Small intestine (tissue), 7 donors: ENCODE data around the gene SERP2. TPM values are rescaled to one million over a fixed set of nuclear protein-coding genes. Genes with fewer than 3 reads are reported as not detected.

Source experiments
- DNase-seq, 2 donors: peaks; one replicate each; pipeline versions ENCODE4 v3.0.0 to v3.0.0-alpha.2; 2013
- FAIRE-seq: peaks from 2 replicates; lab custom pipeline; 2012; peaks lifted over from hg19 to GRCh38; lab: Jason Lieb, UNC
- H3K27ac ChIP-seq, 3 donors: one replicate each; pipeline ENCODE4 v1.5.1; 2013; ENCODE audit warnings: low read length in 2 of 3, mild to moderate bottlenecking in 2 of 3, control low read depth in 1 of 3, inconsistent platforms in 1 of 3, low read depth in 1 of 3, moderate library complexity in 1 of 3
- H3K27me3 ChIP-seq, 3 donors: one replicate each; pipeline ENCODE4 v1.6.1; 2013; ENCODE audit warnings: low read length in 3 of 3, inconsistent platforms in 1 of 3; ENCODE audit not compliant: control insufficient read depth in 3 of 3, insufficient read depth in 3 of 3
- H3K36me3 ChIP-seq, 3 donors: one replicate each; pipeline ENCODE4 v1.6.1; 2013; ENCODE audit warnings: low read length in 3 of 3, inconsistent platforms in 1 of 3, low read depth in 1 of 3, mild to moderate bottlenecking in 1 of 3, moderate library complexity in 1 of 3; ENCODE audit not compliant: control insufficient read depth in 3 of 3, insufficient read depth in 2 of 3
- H3K4me1 ChIP-seq, 3 donors: one replicate each; pipeline ENCODE4 v1.6.1; 2013; ENCODE audit warnings: low read length in 2 of 3, inconsistent platforms in 1 of 3, low read depth in 1 of 3, mild to moderate bottlenecking in 1 of 3, moderate library complexity in 1 of 3; ENCODE audit not compliant: control insufficient read depth in 3 of 3, insufficient read depth in 2 of 3
- H3K4me3 ChIP-seq, 3 donors: one replicate each; pipeline ENCODE4 v1.5.1; 2013; ENCODE audit warnings: low read length in 3 of 3, control low read depth in 1 of 3, inconsistent platforms in 1 of 3, low read depth in 1 of 3, mild to moderate bottlenecking in 1 of 3, moderate library complexity in 1 of 3
- H3K9me3 ChIP-seq, 2 donors: one replicate each; pipeline ENCODE4 v1.6.1; 2013; ENCODE audit warnings: low read depth in 1 of 2, low read length in 1 of 2; ENCODE audit not compliant: control insufficient read depth in 2 of 2, insufficient read depth in 1 of 2
- WGBS, 3 donors: extraction: QIAGEN DNeasy Blood & Tissue Kit; methylation state at CpG; one replicate each; pipeline ENCODE4 v1.1.7; 2013; 5-methylcytosine and 5-hydroxymethylcytosine counted together
- polyA plus RNA-seq, 4 donors: library from polyadenylated mRNA; stranded (reverse) in 3 of 4; unstranded in 1 of 4; fragments of 200-250 nt in 3 of 4; fragments of 120-200 nt in 1 of 4; gene quantifications; one replicate each; pipeline versions ENCODE4 v1.2.1 to v1.2.3, GENCODE V29; 2013
- donor health status: healthy with polysubstance abuse.
- donor health status: control.
- donor health status: control.
- donor health status: Bipolar disorder and iron deficiency.
- donor health status: healthy.

The SERP2 gene
- polyA plus RNA-seq, 4 donors = 4.9 to 12.3 (median 8.0) TPM

- no peak overlapping the region for H3K4me3 ChIP-seq
- FAIRE-seq = no peak
- 88 to 100% (median 96%) methylated on average over 2 of the region's 2 CpGs for WGBS, 3 donors
- no peaks in the 10 kb centered on the region for H3K4me1 ChIP-seq
- no peak for DNase-seq
- H3K27ac ChIP-seq = no peak overlapping the region
- no peaks in the 10 kb centered on the region for H3K36me3 ChIP-seq
- H3K27me3 ChIP-seq = no peaks in the 10 kb centered on the region
- H3K9me3 ChIP-seq = no peaks in the 10 kb centered on the region
Measured at GRCh38 chr13:44421853-44422525, 48.4 kb downstream of the SERP2 start.

DNA sequence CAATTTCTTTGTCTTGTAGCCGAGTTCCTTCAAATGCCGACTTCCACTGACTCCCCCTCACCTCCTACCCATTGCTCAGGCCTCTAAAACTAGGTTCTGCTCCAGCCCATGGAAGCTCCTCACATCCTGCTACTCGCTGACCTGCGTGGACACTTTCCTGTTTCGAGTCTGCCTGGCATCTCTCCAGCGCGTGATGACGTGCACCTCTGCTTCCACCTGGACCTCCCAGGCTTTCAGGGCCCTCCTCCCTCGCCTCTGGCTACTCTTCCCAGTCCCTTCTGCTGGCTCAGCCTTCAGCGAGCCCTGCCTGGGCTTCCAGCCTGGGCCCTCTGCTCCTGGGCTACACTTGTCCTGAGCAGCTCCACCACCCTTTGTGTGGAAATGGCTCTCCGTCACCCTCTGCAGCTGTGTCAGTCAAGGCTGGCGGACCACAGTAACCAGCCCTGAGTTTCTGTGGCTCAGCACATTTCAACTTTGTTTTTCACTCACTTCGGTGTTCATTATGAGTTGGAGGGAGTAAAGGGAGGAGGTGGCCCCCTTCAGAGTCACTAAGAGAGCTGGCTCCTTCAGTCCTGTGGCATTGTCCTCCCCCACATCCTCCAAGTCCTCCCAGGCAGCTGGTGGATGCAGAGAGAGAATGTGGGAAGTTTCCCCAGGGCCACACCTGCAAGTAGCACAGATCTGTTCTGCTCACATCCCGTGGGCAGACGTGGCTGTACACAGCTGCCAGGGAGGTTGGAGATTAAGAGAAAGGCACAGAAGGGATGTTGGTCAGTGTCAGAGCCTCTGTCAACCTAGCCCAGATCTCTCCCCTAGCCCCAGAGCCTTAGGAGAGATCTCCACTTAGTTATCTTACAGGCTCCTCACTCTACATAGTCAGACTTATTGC, 49.4 kb downstream of the SERP2 start:
- no peak for FAIRE-seq
- H3K27me3 ChIP-seq = no peaks in the 10 kb centered on the region
- H3K27ac ChIP-seq = no peak overlapping the region
- H3K4me1 ChIP-seq = no peaks in the 10 kb centered on the region
- no peaks in the 10 kb centered on the region for H3K36me3 ChIP-seq
- no peaks in the 10 kb centered on the region for H3K9me3 ChIP-seq
- WGBS, 3 donors = 70 to 75% (median 71%) methylated on average over 15 of the region's 15 CpGs
- H3K4me3 ChIP-seq = no peak overlapping the region
- no peak for DNase-seq

DNA sequence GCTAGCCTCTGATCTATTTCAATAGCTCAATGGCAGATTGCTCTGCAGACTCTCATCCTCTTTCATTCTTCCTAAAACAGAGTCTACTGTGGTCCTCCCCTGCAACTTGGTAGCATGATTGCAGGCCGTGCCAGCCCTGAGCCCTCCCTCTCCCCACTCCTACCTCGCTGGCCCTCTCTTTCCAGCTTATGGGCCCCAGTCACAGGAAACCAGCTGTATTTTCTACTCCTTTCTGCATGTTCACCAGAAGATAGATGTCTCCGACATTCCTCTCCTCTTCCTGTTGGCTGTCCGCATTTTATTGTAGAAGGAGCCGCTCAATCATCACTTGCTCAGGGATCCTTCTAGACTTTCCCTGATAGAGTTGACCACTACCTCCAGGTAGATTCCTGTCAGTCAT, 50.2 kb downstream of the SERP2 start:
- 88 to 97% (median 90%) methylated on average over 5 of the region's 5 CpGs for WGBS, 3 donors
- Histone ChIP-seq H3K9me3 (no peaks in the 10 kb centered on the region), H3K4me3 (no peak overlapping the region), H3K36me3 (no peaks in the 10 kb centered on the region), H3K27me3 (no peaks in the 10 kb centered on the region), H3K4me1 (no peaks in the 10 kb centered on the region), H3K27ac (no peak overlapping the region)
- DNase-seq = no peak
- FAIRE-seq = no peak

DNA sequence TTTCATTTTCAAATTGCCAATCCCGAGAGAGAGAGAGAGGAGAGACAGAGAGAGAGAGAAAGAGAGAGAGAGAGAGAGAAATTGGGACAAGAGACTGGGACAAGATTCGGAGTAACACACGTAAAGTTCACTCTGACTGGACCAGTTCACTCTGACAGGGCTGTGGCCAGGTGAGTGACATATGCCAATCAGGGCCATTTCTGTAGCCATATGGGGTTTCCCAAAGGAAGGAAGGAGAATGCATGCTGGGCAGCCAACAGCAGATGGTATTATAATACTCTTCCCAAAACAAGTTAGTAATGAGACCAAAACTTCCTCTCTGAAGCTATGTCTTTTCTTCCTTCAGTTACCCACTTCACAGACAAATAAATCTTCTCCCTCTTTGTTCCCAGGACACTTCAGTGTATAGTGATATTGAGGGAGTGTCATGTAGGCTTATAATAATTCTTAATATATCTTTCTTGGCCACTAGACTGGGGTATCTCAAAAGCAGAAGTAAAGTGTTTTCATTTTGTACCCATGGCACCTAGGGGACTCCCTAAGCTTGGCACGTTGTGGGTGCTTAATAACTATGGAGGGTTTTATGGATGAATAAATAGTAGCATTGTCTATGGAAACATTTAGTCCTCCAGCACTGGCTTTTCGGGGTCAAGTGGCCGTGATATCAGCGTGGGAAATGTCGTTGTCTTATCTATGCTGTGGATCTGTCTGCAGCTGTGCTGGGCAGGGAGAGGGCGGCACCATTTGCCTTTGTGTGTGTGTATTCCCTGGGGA, 51.6 kb downstream of the SERP2 start:
- no peaks in the 10 kb centered on the region for H3K27me3 ChIP-seq

DNA sequence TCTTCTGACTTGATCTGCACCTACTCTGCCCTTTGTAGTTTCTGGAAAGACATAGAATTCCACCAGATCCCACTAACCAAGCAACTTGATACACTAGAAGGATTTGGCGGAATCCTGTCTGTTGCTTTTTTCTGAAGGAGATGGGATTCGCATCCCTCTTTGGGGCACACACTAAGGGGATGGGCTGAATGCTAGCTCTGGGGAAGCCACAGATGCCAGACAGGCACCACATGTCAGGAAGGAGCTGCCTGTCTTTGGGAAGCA, 52.1 kb downstream of the SERP2 start:
- no peak overlapping the region for H3K4me3 ChIP-seq
- no peaks in the 10 kb centered on the region for H3K27me3 ChIP-seq
- no peaks in the 10 kb centered on the region for H3K36me3 ChIP-seq
- FAIRE-seq (no peak), DNase-seq (no peak)
- 95 to 100% (median 98%) methylated on average over 2 of the region's 2 CpGs for WGBS, 3 donors
- H3K27ac ChIP-seq = no peak overlapping the region
- peaks cover 0 to under 1% (median 0%) of the 10 kb centered on the region in 3 donors for H3K4me1 ChIP-seq
- H3K9me3 ChIP-seq = no peaks in the 10 kb centered on the region

More for the DNA sequence above, 51.6 kb downstream of the SERP2 start:
- Histone ChIP-seq H3K27ac (no peak overlapping the region), H3K4me3 (no peak overlapping the region), H3K9me3 (no peaks in the 10 kb centered on the region), H3K36me3 (no peaks in the 10 kb centered on the region), H3K4me1 (no peaks in the 10 kb centered on the region)
- no peak for FAIRE-seq
- no peak for DNase-seq
- 44 to 58% (median 54%) methylated on average over 9 of the region's 9 CpGs for WGBS, 3 donors

DNA sequence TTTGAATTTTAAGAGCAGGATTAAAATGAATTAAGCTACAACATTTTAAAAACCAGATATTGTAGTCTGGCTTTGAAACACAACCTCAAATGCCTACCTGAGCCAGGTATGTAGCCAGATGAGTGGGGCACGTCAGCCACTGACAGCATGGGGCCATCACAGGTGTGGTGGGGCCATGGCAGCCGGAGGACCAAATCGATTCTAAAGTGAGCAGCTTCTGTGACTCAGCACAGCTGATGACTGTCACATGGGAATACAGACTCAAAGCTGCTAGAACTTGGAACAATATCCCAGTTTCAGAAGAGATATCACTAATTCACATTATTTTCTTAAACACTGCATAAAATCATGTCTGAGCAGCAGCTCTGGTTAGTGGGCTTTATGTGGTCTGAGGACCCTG, 52.8 kb downstream of the SERP2 start:
- Histone ChIP-seq H3K27me3 (no peaks in the 10 kb centered on the region), H3K36me3 (no peaks in the 10 kb centered on the region), H3K9me3 (no peaks in the 10 kb centered on the region), H3K4me1 (peaks cover 0 to 7% (median 0%) of the 10 kb centered on the region in 3 donors), H3K4me3 (no peak overlapping the region), H3K27ac (no peak overlapping the region)
- 75 to 94% (median 77%) methylated on average over 3 of the region's 3 CpGs for WGBS, 3 donors
- FAIRE-seq (no peak), DNase-seq (no peak)

GRCh38 chr13:44429311-44429710, 55.7 kb downstream of the SERP2 start:
- peaks cover 0 to 17% (median 1%) of the 10 kb centered on the region in 3 donors for H3K4me1 ChIP-seq
- H3K9me3 ChIP-seq = no peaks in the 10 kb centered on the region
- H3K36me3 ChIP-seq = peaks cover 0 to 8% (median 0%) of the 10 kb centered on the region in 3 donors
- H3K27ac ChIP-seq = no peak overlapping the region
- no peak overlapping the region for H3K4me3 ChIP-seq
- FAIRE-seq = no peak
- DNase-seq = no peak
- WGBS, 3 donors = 75 to 80% (median 75%) methylated on average over 2 of the region's 2 CpGs
- H3K27me3 ChIP-seq = no peaks in the 10 kb centered on the region

DNA sequence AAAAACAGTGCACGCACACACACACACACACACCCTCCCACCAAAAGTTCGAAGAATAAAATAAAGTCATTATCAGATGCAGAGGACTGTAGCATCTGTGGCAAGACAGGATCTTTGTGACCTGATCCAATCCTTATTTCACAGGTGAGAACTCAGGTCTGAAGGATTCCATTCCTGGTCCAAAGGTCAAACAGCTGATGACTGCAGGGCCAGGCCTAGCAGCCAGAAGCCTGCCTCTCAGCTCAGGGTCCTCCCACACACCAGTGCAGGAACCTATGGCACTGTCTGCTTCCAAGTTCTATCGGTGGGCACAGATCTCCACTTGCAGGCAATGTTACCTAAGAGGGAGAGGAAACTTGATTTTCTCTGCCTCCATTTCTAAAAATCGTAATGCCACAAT, 57.5 kb downstream of the SERP2 start:
- WGBS, 3 donors = 15 to 60% (median 48%) methylated on average over 4 of the region's 4 CpGs
- Histone ChIP-seq H3K4me1 (peaks cover 0 to 17% (median 1%) of the 10 kb centered on the region in 3 donors), H3K27ac (peak overlapping the region in 1 of 3 donors; percentile 53), H3K36me3 (peaks cover 0 to 14% (median 0%) of the 10 kb centered on the region in 3 donors), H3K4me3 (no peak overlapping the region), H3K27me3 (no peaks in the 10 kb centered on the region), H3K9me3 (no peaks in the 10 kb centered on the region)
- DNase-seq (peak; percentile 95), FAIRE-seq (no peak)
